GM12891 (cell line): Measurements from ENCODE around the gene SULF2.
"Not testable (repeated sequence)": the region's sequence is repeated elsewhere in the genome, so short reads cannot be mapped to it uniquely, and the experiment has no call there.

ENCODE experiments used
- DNase-seq: peaks from one replicate; pipeline ENCODE4 v3.0.0; 2011; ENCODE audit warnings: low spot score; ENCODE audit not compliant: insufficient read length
- FAIRE-seq: peaks from 2 replicates; lab custom pipeline; 2011; peaks lifted over from hg19 to GRCh38; lab: Jason Lieb, UNC
- PAX5 ChIP-seq: IDR thresholded peaks from 2 replicates; pipeline ENCODE4 v1.6.1; 2011; ENCODE audit warnings: low read length, moderate library complexity, mild to moderate bottlenecking; ENCODE audit not compliant: insufficient read depth, severe bottlenecking
- POLR2A ChIP-seq: IDR thresholded peaks from 2 replicates; pipeline ENCODE4 v1.6.1; 2011; ENCODE audit warnings: low read depth, low read length, control low read depth
- POLR2AphosphoS5 ChIP-seq: IDR thresholded peaks from 2 replicates; pipeline ENCODE4 v1.6.1; 2011; ENCODE audit warnings: low read depth, low read length, control low read depth
- POU2F2 ChIP-seq: IDR thresholded peaks from 2 replicates; pipeline ENCODE4 v1.6.1; 2011; ENCODE audit warnings: low read depth, mild to moderate bottlenecking, control low read depth, low read length, moderate library complexity
- SPI1 ChIP-seq: IDR thresholded peaks from 2 replicates; pipeline ENCODE4 v1.6.1; 2011; ENCODE audit warnings: low read depth, low read length, control low read depth
- TAF1 ChIP-seq: IDR thresholded peaks from 2 replicates; pipeline ENCODE4 v1.6.1; 2011; ENCODE audit warnings: low read depth, low read length, control low read depth

SULF2 gene

GRCh38 chr20:47802975-47803374, 17.7 kb upstream of the SULF2 start:
- no peak for DNase-seq
- TF ChIP-seq POLR2A (no peak), POLR2AphosphoS5 (no peak)
- FAIRE-seq = no peak

- TF ChIP-seq TAF1 = no peak
- TF ChIP-seq POLR2A = no peak
- TF ChIP-seq SPI1 = no peak
- no peak for TF ChIP-seq POLR2AphosphoS5
- TF ChIP-seq PAX5 = no peak
- no peak for TF ChIP-seq POU2F2
- no peak for DNase-seq
- no peak for FAIRE-seq
Observed at GRCh38 chr20:47802226-47802920, 17.1 kb upstream of the SULF2 start.

- TF ChIP-seq TAF1 (no peak), POU2F2 (no peak), PAX5 (no peak), POLR2AphosphoS5 (no peak), SPI1 (no peak), POLR2A (no peak)
- DNase-seq (no peak), FAIRE-seq (no peak)
Observed at GRCh38 chr20:47801759-47802158, 16.5 kb upstream of the SULF2 start.

GRCh38 chr20:47801079-47801478, 15.8 kb upstream of the SULF2 start:
- no peak for DNase-seq
- no peak for FAIRE-seq
- TF ChIP-seq POU2F2 = no peak
- no peak for TF ChIP-seq POLR2AphosphoS5
- no peak for TF ChIP-seq PAX5
- no peak for TF ChIP-seq TAF1
- TF ChIP-seq SPI1 = no peak
- TF ChIP-seq POLR2A = no peak

GRCh38 chr20:47800623-47801022, 15.3 kb upstream of the SULF2 start:
- DNase-seq (no peak), FAIRE-seq (no peak)
- TF ChIP-seq SPI1 (no peak), POLR2AphosphoS5 (no peak)

- FAIRE-seq = no peak
- TF ChIP-seq POLR2AphosphoS5 (no peak), SPI1 (no peak), POLR2A (no peak), PAX5 (no peak), TAF1 (no peak), POU2F2 (no peak)
- no peak for DNase-seq
Observed at GRCh38 chr20:47799116-47799715, 13.9 kb upstream of the SULF2 start.

- no peak for TF ChIP-seq PAX5
- no peak for TF ChIP-seq POLR2AphosphoS5
- no peak for TF ChIP-seq SPI1
- TF ChIP-seq POLR2A = no peak
- no peak for TF ChIP-seq POU2F2
- TF ChIP-seq TAF1 = no peak
- no peak for DNase-seq
- no peak for FAIRE-seq
Observed at GRCh38 chr20:47796971-47797370, 11.7 kb upstream of the SULF2 start.

GRCh38 chr20:47795214-47795907, 10.1 kb upstream of the SULF2 start:
- no peak for TF ChIP-seq POU2F2
- TF ChIP-seq PAX5 = no peak
- TF ChIP-seq TAF1 = no peak
- no peak for TF ChIP-seq POLR2A
- no peak for TF ChIP-seq POLR2AphosphoS5
- no peak for TF ChIP-seq SPI1
- FAIRE-seq (no peak), DNase-seq (no peak)

GRCh38 chr20:47794264-47794663, 9.0 kb upstream of the SULF2 start:
- FAIRE-seq, DNase-seq: not testable (repeated sequence)
